ENCODE results near the gene EPHA1. TPM values are rescaled to one million over a fixed set of nuclear protein-coding genes. Genes with fewer than 3 reads are reported as not detected.

The EPHA1 gene
- total and polyA plus RNA-seq, 2 donors (not counting 3 experiments of a cell fraction or from before 2014, with no cell fraction given) = 0.07 TPM; not detected in 1

DNA sequence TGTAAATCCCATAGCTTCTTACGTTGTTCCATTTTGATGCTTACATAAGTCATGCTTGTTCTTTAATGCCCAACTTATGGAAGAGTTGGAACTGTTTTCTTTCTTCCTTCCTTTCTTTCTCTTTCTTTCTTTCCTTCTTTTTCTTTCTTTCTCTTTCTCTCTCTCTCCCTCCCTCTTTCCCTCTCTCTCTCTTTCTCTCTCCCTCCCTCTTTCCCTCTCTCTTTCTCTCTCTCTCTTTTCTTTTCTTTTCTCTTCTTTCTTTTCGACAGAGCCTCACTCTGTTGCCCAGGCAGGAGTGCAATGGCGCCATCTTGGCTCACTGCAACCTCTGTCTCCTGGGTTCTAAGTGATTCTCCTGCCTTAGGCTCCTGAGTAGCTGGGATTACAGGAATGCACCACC is 65.1 kb downstream of the EPHA1 start:
- POLR2A ChIA-PET = no interaction called here
- TF ChIP-seq GATA2 (IDR thresholded peaks at IDR 0.05; ENCODE audit: insufficient read depth, insufficient read length, low read depth, low read length) = no peak
- no peak for TF ChIP-seq MYC (IDR thresholded peaks at IDR 0.05; ENCODE audit: low read depth, low read length)
- TF ChIP-seq, protein P1, sequence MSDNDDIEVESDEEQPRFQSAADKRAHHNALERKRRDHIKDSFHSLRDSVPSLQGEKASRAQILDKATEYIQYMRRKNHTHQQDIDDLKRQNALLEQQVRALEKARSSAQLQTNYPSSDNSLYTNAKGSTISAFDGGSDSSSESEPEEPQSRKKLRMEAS (IDR thresholded peaks at IDR 0.05; ENCODE audit: insufficient read depth, insufficient read length) = no peak
- TF ChIP-seq POLR2AphosphoS5 (IDR thresholded peaks at IDR 0.05; ENCODE audit: insufficient read depth, low read depth, low read length) = no peak
- TF ChIP-seq FOS (IDR thresholded peaks at IDR 0.05; ENCODE audit: borderline replicate concordance, insufficient read depth, low read length) = no peak
- no peak for TF ChIP-seq JUN (IDR thresholded peaks at IDR 0.05; ENCODE audit: borderline replicate concordance, insufficient read depth, insufficient read length, low read depth)
- no peak for TF ChIP-seq EZH2 (IDR thresholded peaks at IDR 0.05; ENCODE audit: borderline replicate concordance, low read depth, low read length, severe bottlenecking)
- no peak for TF ChIP-seq POLR2A (IDR thresholded peaks at IDR 0.05; ENCODE audit: low read depth, low read length)
- TF ChIP-seq, protein P2, sequence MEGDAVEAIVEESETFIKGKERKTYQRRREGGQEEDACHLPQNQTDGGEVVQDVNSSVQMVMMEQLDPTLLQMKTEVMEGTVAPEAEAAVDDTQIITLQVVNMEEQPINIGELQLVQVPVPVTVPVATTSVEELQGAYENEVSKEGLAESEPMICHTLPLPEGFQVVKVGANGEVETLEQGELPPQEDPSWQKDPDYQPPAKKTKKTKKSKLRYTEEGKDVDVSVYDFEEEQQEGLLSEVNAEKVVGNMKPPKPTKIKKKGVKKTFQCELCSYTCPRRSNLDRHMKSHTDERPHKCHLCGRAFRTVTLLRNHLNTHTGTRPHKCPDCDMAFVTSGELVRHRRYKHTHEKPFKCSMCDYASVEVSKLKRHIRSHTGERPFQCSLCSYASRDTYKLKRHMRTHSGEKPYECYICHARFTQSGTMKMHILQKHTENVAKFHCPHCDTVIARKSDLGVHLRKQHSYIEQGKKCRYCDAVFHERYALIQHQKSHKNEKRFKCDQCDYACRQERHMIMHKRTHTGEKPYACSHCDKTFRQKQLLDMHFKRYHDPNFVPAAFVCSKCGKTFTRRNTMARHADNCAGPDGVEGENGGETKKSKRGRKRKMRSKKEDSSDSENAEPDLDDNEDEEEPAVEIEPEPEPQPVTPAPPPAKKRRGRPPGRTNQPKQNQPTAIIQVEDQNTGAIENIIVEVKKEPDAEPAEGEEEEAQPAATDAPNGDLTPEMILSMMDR (IDR thresholded peaks at IDR 0.05; ENCODE audit: extremely low read depth in 1 of 2, insufficient read depth in 1 of 2, low read depth in 1 of 2, low read length in 2 of 2) = no peak
- Histone ChIP-seq H3K27ac (ENCODE audit: insufficient read depth, low read depth, low read length) (no peak overlapping the region), H3K9me1 (replicated peaks; ENCODE audit: control insufficient read depth, extremely low read depth, insufficient read depth, low read length) (no peaks in the 10 kb centered on the region), H3K9ac (replicated peaks; ENCODE audit: extremely low read depth, insufficient read depth, low read length) (no peak overlapping the region), H4K20me1 (replicated peaks; ENCODE audit: control insufficient read depth, extremely low read depth, insufficient read depth, low read length) (no peaks in the 10 kb centered on the region), H3K4me1 (ENCODE audit: control insufficient read depth, extremely low read depth, insufficient read depth, low read length) (peaks cover 4% of the 10 kb centered on the region), H3K4me3 (replicated peaks in 1 of 3; ENCODE audit: insufficient read depth in 1 of 3, low read depth in 1 of 3, low read length in 3 of 3) (no peak overlapping the region), H2AFZ (ENCODE audit: low read depth, low read length) (no peak overlapping the region), H3K79me2 (ENCODE audit: control insufficient read depth, insufficient read depth, low read length) (no peaks in the 10 kb centered on the region), H3K9me3 (replicated peaks; ENCODE audit: control insufficient read depth, insufficient read depth, low read length) (no peaks in the 10 kb centered on the region), H3K27me3 (ENCODE audit: control insufficient read depth in 2 of 2, insufficient read depth in 2 of 2, low read length in 2 of 2) (peaks cover 19 to 20% of the 10 kb centered on the region in 2 experiments), H3K36me3 (ENCODE audit: control insufficient read depth in 2 of 2, extremely low read depth in 1 of 2, insufficient read depth in 2 of 2, low read length in 2 of 2) (no peaks in the 10 kb centered on the region), H3K4me2 (ENCODE audit: insufficient read depth, low read length) (no peak overlapping the region)
- dilution Hi-C loops (cut with MboI; ENCODE audit: extremely low pct_ligation_motif_present, low sequenced_read_pairs) (no loop called here), intact Hi-C loops (cut with micrococcal nuclease) (no loop called here)
- DNase-seq (ENCODE audit: low read depth, low spot score) (no peak), FAIRE-seq (no peak)
- no TSS peak for BruUV-seq (replicated peaks)
- CTCF ChIA-PET = interaction anchor here (0.6 kb wide), 1 partner anchor 44 kb away, joined by 4 read pairs; no protein-coding TSS in a partner anchor

All from endothelial cell of umbilical vein (primary cell).